ENCODE results near the gene GALNT5. TPM values are rescaled to one million over a fixed set of nuclear protein-coding genes. Genes with fewer than 3 reads are reported as not detected.

The GALNT5 gene
- polyA plus RNA-seq, 3 donors = 0.35 to 0.67 (median 0.47) TPM

GRCh38 chr2:157287160-157287559 lies 29.7 kb downstream of the GALNT5 start:
- no peak for DNase-seq (ENCODE audit: low read depth in 3 of 3, low spot score in 2 of 3)

- DNase-seq (ENCODE audit: low read depth in 3 of 3, low spot score in 2 of 3) = no peak
These were observed 33.0 kb downstream of the GALNT5 start for GRCh38 chr2:157290525-157290924.

GRCh38 chr2:157291018-157291417 lies 33.5 kb downstream of the GALNT5 start:
- no peak for DNase-seq (ENCODE audit: low read depth in 3 of 3, low spot score in 2 of 3)

GRCh38 chr2:157292853-157293252 lies 35.3 kb downstream of the GALNT5 start:
- no peak for DNase-seq (ENCODE audit: low read depth in 3 of 3, low spot score in 2 of 3)

GRCh38 chr2:157296490-157296889 lies 39.0 kb downstream of the GALNT5 start:
- no peak for DNase-seq (ENCODE audit: low read depth in 3 of 3, low spot score in 2 of 3)

GRCh38 chr2:157296958-157297357 lies 39.5 kb downstream of the GALNT5 start:
- no peak for DNase-seq (ENCODE audit: low read depth in 3 of 3, low spot score in 2 of 3)

- no peak for DNase-seq (ENCODE audit: low read depth in 3 of 3, low spot score in 2 of 3)
These were observed 43.8 kb downstream of the GALNT5 start for GRCh38 chr2:157301307-157301706.

- peak; percentile 15 to 47 (median 45) for DNase-seq (ENCODE audit: low read depth in 3 of 3, low spot score in 2 of 3)
These were observed 45.1 kb downstream of the GALNT5 start for GRCh38 chr2:157302492-157303099.

GRCh38 chr2:157303612-157304011 lies 46.1 kb downstream of the GALNT5 start:
- no peak for DNase-seq (ENCODE audit: low read depth in 3 of 3, low spot score in 2 of 3)

GRCh38 chr2:157304811-157305722 lies 47.6 kb downstream of the GALNT5 start:
- DNase-seq (ENCODE audit: low read depth in 3 of 3, low spot score in 2 of 3) = peak; percentile 31 to 45 (median 45)

- DNase-seq (ENCODE audit: low read depth in 3 of 3, low spot score in 2 of 3) = no peak
These were observed 48.2 kb downstream of the GALNT5 start for GRCh38 chr2:157305723-157306110.

GRCh38 chr2:157307021-157307420 lies 49.5 kb downstream of the GALNT5 start:
- no peak for DNase-seq (ENCODE audit: low read depth in 3 of 3, low spot score in 2 of 3)

GRCh38 chr2:157309878-157310277 lies 52.4 kb downstream of the GALNT5 start:
- DNase-seq (ENCODE audit: low read depth in 3 of 3, low spot score in 2 of 3) = no peak

GRCh38 chr2:157311706-157312105 lies 54.2 kb downstream of the GALNT5 start:
- no peak for DNase-seq (ENCODE audit: low read depth in 3 of 3, low spot score in 2 of 3)

GRCh38 chr2:157312866-157313486 lies 55.5 kb downstream of the GALNT5 start:
- no peak for DNase-seq (ENCODE audit: low read depth in 3 of 3, low spot score in 2 of 3)

GRCh38 chr2:157315901-157316300 lies 58.4 kb downstream of the GALNT5 start:
- no peak for DNase-seq (ENCODE audit: low read depth in 3 of 3, low spot score in 2 of 3)

- no peak for DNase-seq (ENCODE audit: low read depth in 3 of 3, low spot score in 2 of 3)
These were observed 61.4 kb downstream of the GALNT5 start for GRCh38 chr2:157318884-157319283.

GRCh38 chr2:157319795-157320194 lies 62.3 kb downstream of the GALNT5 start:
- no peak for DNase-seq (ENCODE audit: low read depth in 3 of 3, low spot score in 2 of 3)

GRCh38 chr2:157320409-157320808 lies 62.9 kb downstream of the GALNT5 start:
- no peak for DNase-seq (ENCODE audit: low read depth in 3 of 3, low spot score in 2 of 3)

GRCh38 chr2:157321466-157321865 lies 64.0 kb downstream of the GALNT5 start:
- no peak for DNase-seq (ENCODE audit: low read depth in 3 of 3, low spot score in 2 of 3)

- no peak for DNase-seq (ENCODE audit: low read depth in 3 of 3, low spot score in 2 of 3)
These were observed 64.9 kb downstream of the GALNT5 start for GRCh38 chr2:157322432-157322831.

Data from right renal cortex interstitium (tissue), 3 donors.